OCI-LY3 (cell line): ENCODE results near the gene DGKB.

Source experiments
- H2AFZ ChIP-seq: fragments of 200-600, 300-600 bp; shearing (Covaris generic); 2 replicates; pipeline ENCODE4 v1.6.0; 2014; ENCODE audit warnings: antibody characterized with exemption, low read depth, low read length
- H3K27ac ChIP-seq: fragments of 200-600, 300-600 bp; sonication (generic); 2 replicates; pipeline ENCODE4 v1.5.1; 2014; ENCODE audit warnings: mild to moderate bottlenecking, low read length, moderate library complexity, mixed read lengths
- H3K27me3 ChIP-seq: fragments of 200-600, 300-600 bp; sonication (generic); 2 replicates; pipeline ENCODE4 v1.6.1; 2014; ENCODE audit warnings: low read depth, low read length, mixed read lengths
- H3K36me3 ChIP-seq: fragments of 200-600, 300-600 bp; sonication (generic); replicated peaks from 2 replicates; pipeline ENCODE3; 2014; ENCODE audit warnings: low read depth, low read length, mixed read lengths
- H3K4me1 ChIP-seq: fragments of 300-600, 200-600 bp; sonication (generic); 2 replicates; pipeline ENCODE4 v1.6.1; 2014; ENCODE audit warnings: low read length, mixed read lengths
- H3K4me2 ChIP-seq: fragments of 200-600, 300-600 bp; sonication (generic); 2 replicates; pipeline ENCODE4 v1.6.1; 2014; ENCODE audit warnings: low read length, mixed read lengths
- H3K4me3 ChIP-seq: fragments of 300-600, 200-600 bp; sonication (generic); 2 replicates; pipeline ENCODE4 v1.5.1; 2014; ENCODE audit warnings: antibody characterized with exemption, mild to moderate bottlenecking, low read length, moderate library complexity
- H3K79me2 ChIP-seq: fragments of 300-600, 200-600 bp; shearing (Covaris generic); 2 replicates; pipeline ENCODE4 v1.6.1; 2014; ENCODE audit warnings: mild to moderate bottlenecking, low read length, mixed read lengths
- H3K9ac ChIP-seq: fragments of 300-600, 200-600 bp; shearing (Covaris generic); 2 replicates; pipeline ENCODE4 v1.6.0; 2014; ENCODE audit warnings: mild to moderate bottlenecking, low read length, moderate library complexity
- H3K9me3 ChIP-seq: fragments of 200-600, 300-600 bp; shearing (Covaris generic); 2 replicates; pipeline ENCODE4 v1.6.1; 2014; ENCODE audit warnings: low read length, mixed read lengths; ENCODE audit not compliant: insufficient read depth
- H4K20me1 ChIP-seq: fragments of 200-600, 300-600 bp; sonication (generic); 2 replicates; pipeline ENCODE4 v1.6.1; 2016; ENCODE audit warnings: low read length, mixed read lengths; ENCODE audit not compliant: insufficient read depth
- EZH2phosphoT487 ChIP-seq: fragments of 200-600 bp; shearing (Covaris generic); IDR thresholded peaks from 2 replicates; pipeline ENCODE4 v1.6.1; 2018; ENCODE audit warnings: antibody characterized with exemption, mixed run types, low read depth
- TF ChIP-seq, protein P1 (sequence below): fragments of 200-600, 300-600 bp; sonication (generic); IDR thresholded peaks from 2 replicates; pipeline ENCODE4 v1.5.1; 2014; ENCODE audit warnings: antibody characterized with exemption, low read length, low read depth

Gene DGKB

DNA sequence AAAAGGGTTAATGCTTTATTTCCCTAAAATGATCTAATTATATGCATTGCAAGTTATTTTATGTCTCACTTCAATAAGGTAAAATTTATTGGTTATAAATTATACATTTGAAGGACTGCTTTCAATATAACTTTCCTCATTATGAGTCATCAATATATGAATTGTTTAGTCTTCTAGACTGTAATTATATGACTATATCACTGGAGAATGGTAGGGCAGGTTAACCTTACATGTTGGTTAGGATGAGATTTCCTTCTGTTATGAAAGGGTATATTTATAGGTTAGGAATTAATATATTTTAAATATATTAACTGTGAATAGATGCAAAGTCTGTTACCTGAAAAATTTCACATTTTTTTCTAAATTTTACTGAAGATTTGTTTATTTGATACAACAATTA lies 506.7 kb downstream of the DGKB start:
- no peaks in the 10 kb centered on the region for H3K9me3 ChIP-seq
- no peak overlapping the region for H2AFZ ChIP-seq
- no peaks in the 10 kb centered on the region for H3K79me2 ChIP-seq
- H4K20me1 ChIP-seq, result no peaks in the 10 kb centered on the region
- no peaks in the 10 kb centered on the region for H3K27me3 ChIP-seq
- no peak overlapping the region for H3K27ac ChIP-seq
- no peak overlapping the region for H3K4me3 ChIP-seq
- H3K4me1 ChIP-seq, result no peaks in the 10 kb centered on the region
- no peak overlapping the region for H3K9ac ChIP-seq
- TF ChIP-seq EZH2phosphoT487, result no peak
- TF ChIP-seq, protein P1, sequence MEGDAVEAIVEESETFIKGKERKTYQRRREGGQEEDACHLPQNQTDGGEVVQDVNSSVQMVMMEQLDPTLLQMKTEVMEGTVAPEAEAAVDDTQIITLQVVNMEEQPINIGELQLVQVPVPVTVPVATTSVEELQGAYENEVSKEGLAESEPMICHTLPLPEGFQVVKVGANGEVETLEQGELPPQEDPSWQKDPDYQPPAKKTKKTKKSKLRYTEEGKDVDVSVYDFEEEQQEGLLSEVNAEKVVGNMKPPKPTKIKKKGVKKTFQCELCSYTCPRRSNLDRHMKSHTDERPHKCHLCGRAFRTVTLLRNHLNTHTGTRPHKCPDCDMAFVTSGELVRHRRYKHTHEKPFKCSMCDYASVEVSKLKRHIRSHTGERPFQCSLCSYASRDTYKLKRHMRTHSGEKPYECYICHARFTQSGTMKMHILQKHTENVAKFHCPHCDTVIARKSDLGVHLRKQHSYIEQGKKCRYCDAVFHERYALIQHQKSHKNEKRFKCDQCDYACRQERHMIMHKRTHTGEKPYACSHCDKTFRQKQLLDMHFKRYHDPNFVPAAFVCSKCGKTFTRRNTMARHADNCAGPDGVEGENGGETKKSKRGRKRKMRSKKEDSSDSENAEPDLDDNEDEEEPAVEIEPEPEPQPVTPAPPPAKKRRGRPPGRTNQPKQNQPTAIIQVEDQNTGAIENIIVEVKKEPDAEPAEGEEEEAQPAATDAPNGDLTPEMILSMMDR, result no peak
- no peak overlapping the region for H3K4me2 ChIP-seq
- H3K36me3 ChIP-seq, result no peaks in the 10 kb centered on the region

DNA sequence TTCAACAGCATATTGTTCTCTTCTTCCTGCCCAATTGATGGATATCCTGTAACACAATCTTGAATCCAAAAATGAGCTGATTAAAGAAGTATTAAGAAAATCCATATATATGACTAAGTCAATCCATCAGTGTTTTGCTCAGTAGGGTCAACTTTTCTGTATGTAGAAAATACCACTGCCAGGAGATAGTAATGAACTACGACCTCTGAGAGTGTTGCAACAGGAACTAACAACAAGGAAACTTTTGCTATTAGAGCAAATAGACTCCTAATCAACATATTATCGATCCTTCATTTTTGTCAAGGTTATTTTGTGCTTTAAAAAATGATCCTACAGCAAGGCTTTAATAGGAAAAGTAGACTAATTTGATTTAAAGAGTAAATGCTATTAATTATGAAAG lies 507.8 kb downstream of the DGKB start:
- no peak overlapping the region for H2AFZ ChIP-seq
- no peak overlapping the region for H3K9ac ChIP-seq
- no peaks in the 10 kb centered on the region for H3K27me3 ChIP-seq
- H3K27ac ChIP-seq, result no peak overlapping the region
- no peaks in the 10 kb centered on the region for H3K36me3 ChIP-seq
- H3K9me3 ChIP-seq, result no peaks in the 10 kb centered on the region
- no peaks in the 10 kb centered on the region for H3K79me2 ChIP-seq
- TF ChIP-seq EZH2phosphoT487, result no peak
- TF ChIP-seq, protein P1, result no peak
- no peaks in the 10 kb centered on the region for H3K4me1 ChIP-seq
- no peak overlapping the region for H3K4me2 ChIP-seq
- H3K4me3 ChIP-seq, result no peak overlapping the region
- no peaks in the 10 kb centered on the region for H4K20me1 ChIP-seq

DNA sequence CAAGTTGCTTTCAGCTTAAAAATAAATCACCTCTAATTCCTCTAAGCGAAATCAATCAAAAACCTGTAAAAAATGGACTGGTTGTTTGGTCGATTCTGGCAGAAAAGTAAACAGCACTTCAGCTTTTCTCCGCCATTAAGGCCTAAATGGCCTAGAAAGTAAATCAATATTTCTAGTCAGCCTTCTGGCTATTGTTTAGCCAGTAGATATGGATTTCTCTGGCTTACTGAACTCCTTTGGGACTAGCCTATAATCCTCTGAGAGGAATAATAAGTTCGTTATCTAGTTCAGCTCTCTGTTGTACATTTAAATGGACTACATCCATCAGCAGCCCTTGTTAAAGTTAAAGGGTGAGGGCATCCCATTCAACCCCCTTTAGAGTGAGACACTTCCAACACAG lies 513.0 kb downstream of the DGKB start:
- Histone ChIP-seq H3K9me3 (no peaks in the 10 kb centered on the region), H3K27me3 (no peaks in the 10 kb centered on the region), H3K36me3 (no peaks in the 10 kb centered on the region), H3K27ac (no peak overlapping the region), H3K9ac (no peak overlapping the region), H3K79me2 (no peaks in the 10 kb centered on the region), H3K4me3 (no peak overlapping the region), H3K4me1 (no peaks in the 10 kb centered on the region), H2AFZ (no peak overlapping the region), H3K4me2 (no peak overlapping the region), H4K20me1 (no peaks in the 10 kb centered on the region)
- TF ChIP-seq EZH2phosphoT487, result no peak
- TF ChIP-seq, protein P1, result no peak

DNA sequence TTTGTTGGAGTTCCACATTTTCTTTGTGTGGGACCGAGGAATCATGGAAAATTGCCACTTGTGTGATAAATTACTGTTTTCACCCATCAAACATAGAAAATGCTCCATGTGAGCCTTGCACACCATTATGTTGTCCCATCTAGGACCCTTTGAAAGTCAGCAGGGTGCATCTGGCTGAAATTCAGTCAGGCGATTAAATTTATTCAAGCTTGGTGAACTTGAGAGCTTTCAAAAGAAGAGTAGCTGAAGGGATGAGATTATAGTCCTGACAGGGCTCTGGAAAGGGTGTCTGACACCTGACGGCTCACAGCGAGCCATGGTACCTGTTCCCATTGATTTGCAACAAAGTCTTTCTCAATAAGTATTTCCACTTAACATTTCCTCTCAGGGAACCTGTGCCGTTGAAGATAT lies 513.4 kb downstream of the DGKB start:
- Histone ChIP-seq H3K36me3 (no peaks in the 10 kb centered on the region), H3K4me2 (no peak overlapping the region), H3K79me2 (no peaks in the 10 kb centered on the region), H3K9ac (no peak overlapping the region), H4K20me1 (no peaks in the 10 kb centered on the region), H3K4me3 (no peak overlapping the region), H3K9me3 (no peaks in the 10 kb centered on the region), H2AFZ (no peak overlapping the region), H3K4me1 (no peaks in the 10 kb centered on the region), H3K27me3 (no peaks in the 10 kb centered on the region), H3K27ac (no peak overlapping the region)
- TF ChIP-seq, protein P1, result no peak
- no peak for TF ChIP-seq EZH2phosphoT487
